PC-3 (cell line): Measurements from ENCODE around the gene NFE2L1. TPM values are rescaled to one million over a fixed set of nuclear protein-coding genes. Genes with fewer than 3 reads are reported as not detected.

Source experiments
- ATAC-seq: fragments of 200-7000 bp; cut with Tn5 transposase; 2 replicates; pipeline ENCODE4 v1.9.1; 2020; ENCODE audit warnings: mild to moderate bottlenecking, moderate library complexity
- BruUV-seq: library from RNA; stranded (reverse); fragments of 400-500 nt; replicated peaks from 2 replicates; lab custom pipeline; 2021; lab: Mats Ljungman, UMichigan
- CTCF ChIA-PET: fragments of 300-600 bp; sonication (Branson Sonifier 250); formaldehyde crosslinking; loops from one replicate; lab custom pipeline; 2022; ENCODE audit warnings: antibody characterized with exemption; lab: Charles Lee
- POLR2A ChIA-PET: fragments of 300-600 bp; sonication (Branson Sonifier 250); formaldehyde crosslinking; loops from one replicate; lab custom pipeline; 2022; ENCODE audit warnings: antibody characterized with exemption; ENCODE audit not compliant: unreplicated experiment; lab: Charles Lee
- DNase-seq: peaks from one replicate; pipeline ENCODE4 v3.0.0-alpha.2; 2015
- H2AFZ ChIP-seq: fragments of 300-600 bp; sonication (generic); 2 replicates; pipeline ENCODE4 v1.6.0; 2016; ENCODE audit warnings: antibody characterized with exemption, low read length
- H3F3A ChIP-seq: fragments of 300-600 bp; sonication (generic); one replicate; pipeline ENCODE4 v1.6.0; 2017; ENCODE audit warnings: antibody characterized with exemption, low read length, control low read depth, mild to moderate bottlenecking; ENCODE audit not compliant: unreplicated experiment
- H3K27ac ChIP-seq: fragments of 300-600 bp; sonication (generic); 2 replicates; pipeline ENCODE4 v1.5.1; 2016; ENCODE audit warnings: mild to moderate bottlenecking, low read length
- H3K27me3 ChIP-seq: fragments of 300-600 bp; sonication (generic); 2 replicates; pipeline ENCODE4 v1.6.1; 2016; ENCODE audit warnings: low read length, mixed read lengths
- H3K36me3 ChIP-seq: fragments of 300-600 bp; sonication (generic); 2 replicates; pipeline ENCODE4 v1.6.1; 2016; ENCODE audit warnings: low read depth, mixed run types, low read length, mixed read lengths
- H3K4me1 ChIP-seq: fragments of 300-600 bp; sonication (generic); 2 replicates; pipeline ENCODE4 v1.5.1; 2016; ENCODE audit warnings: low read length; ENCODE audit not compliant: insufficient read depth
- H3K4me2 ChIP-seq: fragments of 300-600 bp; sonication (generic); 2 replicates; pipeline ENCODE4 v1.6.0; 2016; ENCODE audit warnings: low read length
- H3K4me3 ChIP-seq: fragments of 300-600 bp; sonication (generic); 2 replicates; pipeline ENCODE4 v1.5.1; 2016; ENCODE audit warnings: mild to moderate bottlenecking, low read length, mixed read lengths
- H3K79me2 ChIP-seq: fragments of 300-600 bp; sonication (generic); 2 replicates; pipeline ENCODE4 v1.6.1; 2017; ENCODE audit warnings: low read length, mixed read lengths
- H3K9ac ChIP-seq: fragments of 300-600 bp; sonication (generic); 2 replicates; pipeline ENCODE4 v1.6.0; 2016; ENCODE audit warnings: mild to moderate bottlenecking, low read length
- H3K9me2 ChIP-seq: fragments of 300-600 bp; sonication (generic); replicated peaks from 2 replicates; pipeline ENCODE4 v1.6.1; 2016; ENCODE audit warnings: mixed run types, low read length, mixed read lengths
- H3K9me3 ChIP-seq: fragments of 300-600 bp; sonication (generic); 2 replicates; pipeline ENCODE4 v1.6.1; 2016; ENCODE audit warnings: low read length, mixed read lengths
- H4K20me1 ChIP-seq: fragments of 300-600 bp; sonication (generic); 2 replicates; pipeline ENCODE4 v1.6.1; 2016; ENCODE audit warnings: low read length, mixed read lengths
- CTCF ChIP-seq: fragments of 300-600 bp; sonication (generic); conservative IDR thresholded peaks from 2 replicates; pipeline ENCODE4 v1.5.1; 2017; ENCODE audit warnings: antibody characterized with exemption, low read depth, mild to moderate bottlenecking, low read length
- EZH2 ChIP-seq: fragments of 300-600 bp; sonication (generic); IDR thresholded peaks from one replicate; pipeline ENCODE4 v1.6.1; 2017; ENCODE audit warnings: antibody characterized with exemption, mild to moderate bottlenecking, low read length; ENCODE audit not compliant: unreplicated experiment
- EZH2phosphoT487 ChIP-seq: fragments of 300-600 bp; sonication (generic); IDR thresholded peaks from 2 replicates; pipeline ENCODE4 v1.6.1; 2018; ENCODE audit warnings: mild to moderate bottlenecking, antibody characterized with exemption, low read length, borderline replicate concordance
- intact Hi-C: fragments of 100-400 bp; cut with micrococcal nuclease; formaldehyde crosslinking; loops from 2 replicates; pipeline ENCODE4 v1.9.0; 2023
- total RNA-seq: library from RNA; depleted of rRNA; stranded (reverse); fragments of >200 nt; gene quantifications from 2 replicates; pipeline ENCODE4 v1.2.3, GENCODE V29; 2014

NFE2L1 gene
- total RNA-seq, 1 experiment from 2014 or later = 45.1 TPM

- ChIA-PET POLR2A (no interaction called here), CTCF (interaction anchor here (0.9 to 1.0 kb wide), 3 partner anchors 22 to 54 kb away, joined by 3 to 8 read pairs (median 6); partner anchors contain the start of gene CDK5RAP3)
- Histone ChIP-seq H3K4me2 (peak overlapping the region; percentile 74), H2AFZ (peak overlapping the region; percentile 73), H3K4me3 (peak overlapping the region; percentile 29; the same call in 1 of the 2 replicates), H3K9me3 (no peaks in the 10 kb centered on the region), H3K9me2 (no peaks in the 10 kb centered on the region), H3K36me3 (no peaks in the 10 kb centered on the region), H3F3A (no peaks in the 10 kb centered on the region), H3K9ac (peak overlapping the region; percentile 82), H3K4me1 (peaks cover 54% of the 10 kb centered on the region), H3K27ac (peak overlapping the region; percentile 97), H3K79me2 (no peaks in the 10 kb centered on the region), H3K27me3 (no peaks in the 10 kb centered on the region), H4K20me1 (no peaks in the 10 kb centered on the region)
- ATAC-seq (peak; percentile 36), DNase-seq (no peak)
- intact Hi-C loops = loop anchor here (2.0 kb wide), 1 partner anchor 32 kb away; the partner anchor contains the start of gene CDK5RAP3
- TSS peak; percentile 93 for BruUV-seq
- no peak for TF ChIP-seq EZH2phosphoT487
- no peak for TF ChIP-seq EZH2
- TF ChIP-seq CTCF = no peak
These were observed 45.2 kb upstream of the NFE2L1 start for GRCh38 chr17:48002916-48003416.

- intact Hi-C loops = loop anchor here (2.0 kb wide), 1 partner anchor 33 kb away; the partner anchor contains the start of gene CDK5RAP3
- no peaks in the 10 kb centered on the region for H3F3A ChIP-seq
- peak overlapping the region; percentile 82 for H3K9ac ChIP-seq
- H3K9me2 ChIP-seq = no peaks in the 10 kb centered on the region
- peak overlapping the region; percentile 97 for H3K27ac ChIP-seq
- no peak overlapping the region for H2AFZ ChIP-seq
- ATAC-seq (no peak), DNase-seq (no peak)
- H3K4me3 ChIP-seq = no peak overlapping the region
- H4K20me1 ChIP-seq = no peaks in the 10 kb centered on the region
- H3K4me2 ChIP-seq = peak overlapping the region; percentile 74
- H3K4me1 ChIP-seq = peaks cover 54% of the 10 kb centered on the region
- no peaks in the 10 kb centered on the region for H3K79me2 ChIP-seq
- no peaks in the 10 kb centered on the region for H3K27me3 ChIP-seq
- BruUV-seq = no TSS peak
- H3K9me3 ChIP-seq = no peaks in the 10 kb centered on the region
- TF ChIP-seq CTCF (no peak), EZH2phosphoT487 (no peak), EZH2 (no peak)
- ChIA-PET CTCF (interaction anchor here (1.2 kb wide), 1 partner anchor 13 kb away, joined by 3 read pairs; no protein-coding TSS in a partner anchor), POLR2A (no interaction called here)
- H3K36me3 ChIP-seq = no peaks in the 10 kb centered on the region
These were observed 44.6 kb upstream of the NFE2L1 start for GRCh38 chr17:48003417-48004151.

GRCh38 chr17:48004983-48005382 is 43.2 kb upstream of the NFE2L1 start:
- no peaks in the 10 kb centered on the region for H3K9me3 ChIP-seq
- ATAC-seq (no peak), DNase-seq (no peak)
- H3K9me2 ChIP-seq = no peaks in the 10 kb centered on the region
- H4K20me1 ChIP-seq = no peaks in the 10 kb centered on the region
- H3K27ac ChIP-seq = no peak overlapping the region
- ChIA-PET POLR2A (no interaction called here), CTCF (no interaction called here)
- intact Hi-C loops = no loop called here
- H3K27me3 ChIP-seq = no peaks in the 10 kb centered on the region
- no peaks in the 10 kb centered on the region for H3K79me2 ChIP-seq
- H3K4me3 ChIP-seq = no peak overlapping the region
- peaks cover 43% of the 10 kb centered on the region for H3K4me1 ChIP-seq
- H3K4me2 ChIP-seq = peak overlapping the region; percentile 5; the same call in 1 of the 2 replicates
- peak overlapping the region; percentile 20; the same call in 1 of the 2 replicates for H2AFZ ChIP-seq
- H3F3A ChIP-seq = no peaks in the 10 kb centered on the region
- H3K36me3 ChIP-seq = no peaks in the 10 kb centered on the region
- no TSS peak for BruUV-seq
- no peak overlapping the region for H3K9ac ChIP-seq
- TF ChIP-seq EZH2phosphoT487 (no peak), CTCF (no peak), EZH2 (no peak)
